KBM-7 (cell line): ENCODE data around the gene DDX56.
"Not testable (repeated sequence)": the region's sequence is repeated elsewhere in the genome, so short reads cannot be mapped to it uniquely, and the experiment has no call there.

Experiments used
- DNase-seq: peaks from one replicate; pipeline ENCODE4 v3.0.0-alpha.2; 2015
- in situ Hi-C: fragments of 300-500 bp; cut with MboI; formaldehyde crosslinking; loops from 2 replicates; pipeline ENCODE4 v1.14.3; 2020; ENCODE audit warnings: low sequenced_read_pairs, low pct_unique_long_range_greater_than_20kb, mixed read lengths

Gene DDX56

DNA sequence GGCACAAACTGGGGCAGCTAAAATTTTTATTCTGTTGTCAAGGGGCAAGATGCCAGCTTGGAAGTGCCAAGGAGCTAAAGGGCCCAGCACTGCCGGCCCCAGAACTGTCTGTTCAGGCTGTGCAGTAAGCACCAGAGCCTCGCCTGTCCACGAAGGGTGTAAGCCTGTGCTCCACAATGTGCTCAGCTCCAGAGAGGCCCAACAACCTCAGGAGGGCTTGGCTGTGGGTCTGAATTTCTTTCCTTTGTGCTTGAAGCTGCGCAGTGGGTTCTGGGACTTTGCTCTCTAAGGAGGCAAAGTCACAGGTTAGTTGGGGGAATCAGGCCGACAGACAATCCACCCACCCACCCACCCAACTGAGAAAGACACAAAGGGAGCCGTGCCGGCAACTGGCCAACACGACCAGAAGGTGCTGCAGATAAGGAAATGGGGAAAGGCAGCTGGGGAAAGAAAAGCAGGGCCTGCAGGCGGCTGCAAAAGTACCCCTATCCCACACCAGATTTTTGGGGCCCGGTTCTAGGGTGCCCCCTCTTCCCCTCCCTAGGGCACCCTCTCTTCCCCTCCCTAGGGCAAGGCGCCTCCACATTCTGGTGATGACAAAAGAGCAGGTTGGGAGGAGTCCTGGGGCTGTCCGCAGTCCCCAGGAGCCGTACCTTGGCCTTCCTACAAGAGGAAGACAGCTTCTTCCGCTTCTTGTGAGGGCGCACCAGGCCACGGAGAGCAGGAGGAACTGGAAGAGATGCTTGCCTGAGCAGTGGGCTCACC lies 7.7 kb downstream of the DDX56 start:
- no peak for DNase-seq
- in situ Hi-C loops = no loop called here

GRCh38 chr7:44565097-44565794 lies 8.5 kb downstream of the DDX56 start:
- DNase-seq = peak; percentile 59
- in situ Hi-C loops = no loop called here

DNA sequence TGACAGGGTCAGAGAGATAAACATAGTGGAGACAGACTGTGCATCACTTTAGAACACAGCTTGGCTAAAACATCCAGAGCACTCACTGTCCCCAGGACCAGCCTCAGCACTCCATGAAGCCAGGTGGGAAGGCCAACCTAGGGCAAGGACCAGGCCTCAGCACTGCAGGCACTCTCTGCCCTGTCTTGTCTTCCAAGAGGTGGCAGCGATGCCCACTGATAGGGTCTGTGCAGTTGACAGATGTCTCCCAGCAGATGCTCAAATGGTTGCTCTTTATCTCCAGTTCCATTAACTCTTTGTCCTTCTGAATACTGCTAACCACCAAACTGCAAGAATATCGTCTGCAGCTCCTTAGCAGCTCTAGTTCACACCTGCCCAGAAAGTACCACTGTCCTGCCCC lies 9.1 kb downstream of the DDX56 start:
- in situ Hi-C loops = no loop called here
- no peak for DNase-seq

DNA sequence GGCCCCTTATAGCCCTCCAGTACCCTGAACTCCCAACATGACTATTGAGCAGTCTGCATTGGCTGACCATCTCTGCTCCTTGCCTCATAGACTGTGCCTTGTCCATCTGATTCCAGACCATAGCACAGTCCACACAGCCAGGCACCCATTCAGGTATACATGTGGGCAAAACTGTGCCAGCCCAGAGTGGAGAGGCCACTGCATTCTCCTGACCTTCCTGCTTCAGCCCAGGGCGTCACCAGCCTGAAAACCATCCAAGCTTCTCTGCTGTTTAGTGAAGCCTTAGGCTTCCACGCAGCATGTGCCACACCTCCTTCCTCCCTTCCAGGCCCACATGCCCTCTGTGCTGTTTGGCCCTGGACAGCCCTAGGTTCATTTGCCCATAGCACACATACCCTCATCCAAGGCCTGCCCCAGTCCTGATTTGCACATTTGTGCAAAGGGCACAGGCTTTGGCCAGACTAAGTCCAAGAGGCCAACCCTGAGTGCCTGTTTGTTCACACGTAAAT lies 10.5 kb downstream of the DDX56 start:
- no peak for DNase-seq
- in situ Hi-C loops = no loop called here

DNA sequence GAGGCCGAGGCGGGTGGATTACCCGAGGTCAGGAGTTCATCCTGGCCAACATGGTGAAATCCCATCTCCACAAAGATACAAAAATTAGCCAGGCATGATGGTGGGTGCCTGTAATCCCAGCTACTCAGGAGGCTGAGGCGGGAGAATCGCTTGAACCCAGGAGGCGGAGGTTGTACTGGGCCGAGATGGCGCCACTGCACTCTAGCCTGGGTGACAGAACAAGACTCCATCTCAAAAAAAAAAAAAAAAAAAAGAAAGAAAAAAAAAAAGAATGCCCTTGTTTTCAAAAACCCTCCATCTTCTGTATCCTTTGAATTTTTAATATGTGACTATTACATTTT lies 11.1 kb downstream of the DDX56 start:
- in situ Hi-C loops, DNase-seq: not testable (repeated sequence)

DNA sequence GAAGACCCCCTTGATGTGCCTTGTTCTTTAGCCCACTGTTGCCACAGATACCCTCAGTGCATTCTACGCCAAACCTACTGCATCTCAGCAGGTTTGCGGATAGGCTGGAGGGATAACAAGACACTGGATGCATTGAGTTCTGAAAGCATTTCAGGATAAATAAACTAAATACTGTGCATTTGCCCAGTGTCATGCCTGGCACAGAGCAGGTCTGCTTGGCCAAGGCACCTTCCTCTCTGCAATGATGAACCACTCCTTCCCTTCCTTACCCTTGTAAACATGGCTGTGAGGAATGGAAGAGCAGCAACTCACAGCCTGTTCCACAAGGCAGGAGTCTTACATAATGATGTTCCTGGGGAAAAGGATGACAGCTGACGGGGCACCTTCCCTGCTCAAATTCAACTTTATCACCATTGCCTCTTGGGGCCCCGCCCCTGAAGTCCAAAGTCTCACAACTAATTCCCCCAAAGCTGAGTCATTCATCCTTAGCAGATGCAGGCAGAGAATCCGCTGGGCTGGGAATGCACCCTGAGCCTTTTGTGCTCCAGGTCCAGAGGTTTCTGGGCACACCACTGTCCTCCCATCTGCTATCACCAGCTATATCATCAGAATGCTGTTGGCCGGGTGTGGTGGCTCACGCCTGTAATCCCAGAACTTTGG lies 11.6 kb downstream of the DDX56 start:
- in situ Hi-C loops = no loop called here
- no peak for DNase-seq

DNA sequence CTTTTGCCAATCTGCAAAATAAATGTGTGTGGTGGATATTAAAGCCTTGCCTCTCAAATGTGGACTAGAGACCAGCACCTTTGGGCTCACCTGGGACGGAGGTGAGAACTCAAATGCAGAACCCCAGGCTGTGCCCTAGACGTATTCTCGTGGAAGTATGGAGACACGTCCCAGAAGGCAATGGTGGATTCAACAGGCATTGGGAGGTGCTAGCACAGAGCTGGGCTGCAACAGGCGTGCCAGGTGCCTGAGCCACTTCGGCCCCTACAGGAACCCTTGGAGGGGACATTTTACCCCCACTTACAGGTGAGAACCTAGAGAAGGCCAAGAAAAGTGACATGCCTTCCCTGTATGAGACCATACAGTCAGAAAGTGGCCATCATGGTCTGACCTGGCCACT lies 12.2 kb downstream of the DDX56 start:
- DNase-seq = no peak
- in situ Hi-C loops = no loop called here

- in situ Hi-C loops = no loop called here
- no peak for DNase-seq
Measured at GRCh38 chr7:44559485-44559884, 14.2 kb downstream of the DDX56 start.

- in situ Hi-C loops = no loop called here
- no peak for DNase-seq
Measured at GRCh38 chr7:44557485-44557884, 16.2 kb downstream of the DDX56 start.

GRCh38 chr7:44555350-44555749 lies 18.4 kb downstream of the DDX56 start:
- in situ Hi-C loops = no loop called here
- no peak for DNase-seq

DNA sequence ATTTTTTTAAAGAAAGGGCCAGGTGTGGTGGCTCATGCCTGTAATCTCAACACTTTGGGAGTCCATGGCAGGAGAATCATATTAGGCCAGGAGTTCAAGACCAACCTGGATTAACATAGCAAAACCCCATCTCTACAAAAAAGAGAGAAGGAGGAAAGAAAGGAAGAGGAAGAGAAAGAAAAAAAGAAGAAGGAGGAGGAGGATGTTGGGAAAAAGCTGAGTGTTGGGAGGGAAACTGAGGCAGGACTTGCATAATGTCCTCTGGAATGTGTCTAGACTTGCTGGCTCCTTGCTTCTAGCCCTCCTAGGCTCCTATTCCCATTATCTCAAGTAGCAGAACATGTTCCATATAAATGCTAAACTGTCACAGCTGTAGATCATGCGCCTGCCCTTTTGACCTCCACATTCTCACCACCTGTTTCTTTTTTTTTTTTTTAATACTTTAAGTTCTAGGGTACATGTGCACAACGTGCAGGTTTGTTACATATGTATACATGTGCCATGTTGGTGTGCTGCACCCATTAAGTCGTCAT lies 21.2 kb downstream of the DDX56 start:
- in situ Hi-C loops, DNase-seq: not testable (repeated sequence)

DNA sequence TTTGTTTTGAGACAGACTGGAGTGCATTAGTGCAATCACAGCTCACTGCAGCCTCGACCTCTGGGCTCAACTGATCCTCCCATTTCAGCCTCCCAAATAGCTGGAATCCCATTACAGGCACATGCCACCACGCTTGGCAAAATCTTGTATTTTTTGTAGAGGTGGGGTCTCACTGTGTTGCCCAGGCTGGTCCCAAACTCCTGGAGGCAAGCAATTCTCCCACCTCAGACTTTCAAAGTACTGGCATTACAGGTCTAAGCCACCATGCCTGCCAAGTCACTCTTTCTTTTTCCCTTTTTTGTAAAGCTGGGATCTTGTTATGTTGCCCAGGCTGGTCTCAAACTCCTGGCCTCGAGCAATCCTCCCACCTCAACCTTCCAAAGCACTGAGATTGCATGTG lies 24.3 kb downstream of the DDX56 start:
- DNase-seq = no peak
- in situ Hi-C loops = no loop called here

DNA sequence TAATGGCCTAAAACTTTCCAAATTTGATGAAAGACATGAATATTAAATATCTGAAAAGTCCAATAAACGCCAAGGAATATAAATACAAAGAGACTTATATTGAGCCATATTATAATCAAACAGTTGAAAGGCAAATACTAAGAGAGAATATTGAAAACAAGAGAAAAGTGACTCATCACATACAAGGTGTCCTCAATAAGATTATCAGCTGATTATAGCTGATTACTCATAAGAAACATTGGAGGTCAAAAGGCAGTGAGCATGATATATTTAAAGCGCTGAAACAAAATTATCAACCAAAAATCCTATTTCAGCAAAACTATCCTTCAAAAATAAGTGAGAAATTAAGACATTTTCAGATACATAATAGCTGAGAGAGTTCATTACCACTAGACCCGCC lies 24.8 kb downstream of the DDX56 start:
- in situ Hi-C loops = no loop called here

GRCh38 chr7:44547536-44548231 lies 26.0 kb downstream of the DDX56 start:
- in situ Hi-C loops = no loop called here
- no peak for DNase-seq

More for the DNA sequence above, 24.8 kb downstream of the DDX56 start:
- DNase-seq = no peak

- in situ Hi-C loops = no loop called here
- DNase-seq = no peak
Measured at GRCh38 chr7:44541876-44542610, 31.7 kb downstream of the DDX56 start.

- in situ Hi-C loops = no loop called here
- DNase-seq = no peak
Measured at GRCh38 chr7:44541028-44541869, 32.5 kb downstream of the DDX56 start, which contains the start of gene NPC1L1. TSS of gene NPC1L1 (minus strand) at chr7:44541330. CDS start at chr7:44541259, 71 bp downstream.

DNA sequence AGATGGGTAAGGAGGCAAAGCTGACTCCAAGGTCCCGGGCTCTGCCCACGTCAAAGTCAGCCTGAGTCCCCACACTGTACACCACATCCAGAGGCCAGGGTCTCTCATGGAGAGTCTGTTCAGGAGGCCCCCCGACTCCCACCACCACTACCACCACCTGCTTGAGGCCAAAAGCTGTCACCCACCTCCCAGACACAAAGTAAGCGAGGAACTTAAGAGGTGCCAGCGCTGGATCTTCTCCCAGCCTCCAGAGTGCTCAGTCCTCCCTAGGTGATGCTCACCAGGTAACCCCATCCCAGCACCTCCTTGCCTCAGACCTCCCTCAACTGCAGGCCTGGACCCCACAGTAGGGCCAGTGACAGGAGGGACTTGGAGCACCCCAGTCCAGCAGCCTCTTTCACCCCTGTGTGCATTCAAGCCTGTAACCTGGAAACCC lies 33.1 kb downstream of the DDX56 start:
- DNase-seq = no peak
- in situ Hi-C loops = no loop called here
